Upper lobe of left lung (tissue), 6 donors: ENCODE data around the gene CLCN1. TPM values are rescaled to one million over a fixed set of nuclear protein-coding genes. Genes with fewer than 3 reads are reported as not detected.

Experiments used
- ATAC-seq, 2 donors: fragments of 200-7000 bp; cut with Tn5 transposase; one replicate each; pipeline ENCODE4 v1.9.1; 2022; ENCODE audit warnings: mild to moderate bottlenecking in 2 of 2, moderate library complexity in 2 of 2; ENCODE audit not compliant: low FRiP score in 2 of 2
- DNase-seq, 2 donors: peaks; one replicate each; pipeline ENCODE4 v3.0.0-alpha.2; 2019 to 2020
- H3K27ac ChIP-seq, 4 donors: fragments of 200-600 bp; sonication (generic); one replicate each; pipeline ENCODE4 v1.5.1; 2016 to 2019
- H3K27me3 ChIP-seq, 4 donors: fragments of 200-600 bp; sonication (generic); one replicate each; pipeline ENCODE4 v1.5.1; 2017 to 2019
- H3K36me3 ChIP-seq, 4 donors: fragments of 200-600 bp; sonication (generic); one replicate each; pipeline ENCODE4 v1.5.1; 2016 to 2019
- H3K4me1 ChIP-seq, 4 donors: fragments of 200-600 bp; sonication (generic); one replicate each; pipeline ENCODE4 v1.5.1; 2018 to 2019
- H3K4me3 ChIP-seq, 4 donors: fragments of 200-600 bp; sonication (generic); one replicate each; pipeline ENCODE4 v1.5.1; 2017 to 2019; ENCODE audit warnings: mild to moderate bottlenecking in 2 of 4, moderate library complexity in 1 of 4
- H3K9me3 ChIP-seq, 4 donors: fragments of 200-600 bp; sonication (generic); one replicate each; pipeline ENCODE4 v1.5.1; 2018 to 2019
- EP300 ChIP-seq, 4 donors: sonication (generic); formaldehyde crosslinking; IDR thresholded peaks; one replicate each; pipeline ENCODE4 v1.5.1; 2017; ENCODE audit warnings: antibody characterized with exemption in 4 of 4, control low read depth in 2 of 4
- POLR2A ChIP-seq, 4 donors: fragments of 450-650 bp; IDR thresholded peaks; one replicate each; pipeline ENCODE4 v1.5.1; 2016 to 2017; ENCODE audit warnings: antibody characterized with exemption in 4 of 4, mild to moderate bottlenecking in 2 of 4
- POLR2AphosphoS5 ChIP-seq, 2 donors: sonication (generic); formaldehyde crosslinking; IDR thresholded peaks; one replicate each; pipeline ENCODE4 v1.5.1; 2017; ENCODE audit warnings: antibody characterized with exemption in 2 of 2
- WGBS, 2 donors: methylation state at CpG; one replicate each; pipeline ENCODE4 v1.1.5; 2017 to 2018; 5-methylcytosine and 5-hydroxymethylcytosine counted together
- total RNA-seq, 6 donors: library from RNA; depleted of rRNA in 4 of 6; stranded (reverse); fragments of >200 nt in 4 of 6; gene quantifications; one replicate each; pipeline versions ENCODE4 v1.1.0 to v1.2.1, GENCODE V29; 2016 to 2021
- TF ChIP-seq, protein P1 (sequence below), 6 experiments: fragments of 450-650 bp in 4 of 6; fragments of 200-600 bp in 2 of 6; sonication (generic) in 2 of 6; IDR thresholded peaks; one replicate each; pipeline ENCODE4 v1.5.1; 2016 to 2019; ENCODE audit warnings: antibody characterized with exemption in 6 of 6
- donor health status: DM: no; HTN: no; CAD: no; lungs with moderate emphysema.
- donor health status: DM: no; HTN: yes; CAD: no; lungs with severe emphysema.

CLCN1 gene
- total RNA-seq: under 1 TPM in 1 of 6 donors, not detected in 5; 0.10 TPM

DNA sequence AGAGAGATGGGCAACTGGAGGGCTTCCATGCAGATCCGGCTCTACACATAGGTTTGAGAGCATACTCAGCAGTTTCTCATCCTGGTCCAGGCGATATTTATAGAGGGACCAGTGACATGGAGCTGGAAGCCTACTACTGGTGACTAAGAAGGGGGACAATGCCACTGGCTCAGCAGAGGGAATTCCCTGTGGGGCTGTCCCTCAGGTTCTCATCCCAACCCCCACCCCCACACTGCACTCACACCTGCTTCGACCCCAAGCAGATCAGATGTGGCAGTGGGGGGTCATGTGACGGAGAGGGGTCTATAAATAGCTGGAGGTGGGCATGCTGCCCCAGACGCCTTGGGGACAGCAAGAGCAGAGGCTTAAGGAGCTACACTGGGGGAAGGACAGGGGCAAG lies at the start of gene CLCN1:
Gene CLCN1 (plus strand): TSS at position 336 of the 400 bp plus-strand sequence. CDS start 102 bp downstream, outside the sequence.
- WGBS, 2 donors: 89 to 95% methylated on average over 4 to 5 of the region's 5 CpGs
- TF ChIP-seq POLR2A (IDR thresholded peaks at IDR 0.05) (no peak), POLR2AphosphoS5 (IDR thresholded peaks at IDR 0.05) (no peak), EP300 (IDR thresholded peaks at IDR 0.05) (no peak)
- TF ChIP-seq, protein P1, sequence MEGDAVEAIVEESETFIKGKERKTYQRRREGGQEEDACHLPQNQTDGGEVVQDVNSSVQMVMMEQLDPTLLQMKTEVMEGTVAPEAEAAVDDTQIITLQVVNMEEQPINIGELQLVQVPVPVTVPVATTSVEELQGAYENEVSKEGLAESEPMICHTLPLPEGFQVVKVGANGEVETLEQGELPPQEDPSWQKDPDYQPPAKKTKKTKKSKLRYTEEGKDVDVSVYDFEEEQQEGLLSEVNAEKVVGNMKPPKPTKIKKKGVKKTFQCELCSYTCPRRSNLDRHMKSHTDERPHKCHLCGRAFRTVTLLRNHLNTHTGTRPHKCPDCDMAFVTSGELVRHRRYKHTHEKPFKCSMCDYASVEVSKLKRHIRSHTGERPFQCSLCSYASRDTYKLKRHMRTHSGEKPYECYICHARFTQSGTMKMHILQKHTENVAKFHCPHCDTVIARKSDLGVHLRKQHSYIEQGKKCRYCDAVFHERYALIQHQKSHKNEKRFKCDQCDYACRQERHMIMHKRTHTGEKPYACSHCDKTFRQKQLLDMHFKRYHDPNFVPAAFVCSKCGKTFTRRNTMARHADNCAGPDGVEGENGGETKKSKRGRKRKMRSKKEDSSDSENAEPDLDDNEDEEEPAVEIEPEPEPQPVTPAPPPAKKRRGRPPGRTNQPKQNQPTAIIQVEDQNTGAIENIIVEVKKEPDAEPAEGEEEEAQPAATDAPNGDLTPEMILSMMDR (IDR thresholded peaks at IDR 0.05): no peak
- ATAC-seq: no peak

DNA sequence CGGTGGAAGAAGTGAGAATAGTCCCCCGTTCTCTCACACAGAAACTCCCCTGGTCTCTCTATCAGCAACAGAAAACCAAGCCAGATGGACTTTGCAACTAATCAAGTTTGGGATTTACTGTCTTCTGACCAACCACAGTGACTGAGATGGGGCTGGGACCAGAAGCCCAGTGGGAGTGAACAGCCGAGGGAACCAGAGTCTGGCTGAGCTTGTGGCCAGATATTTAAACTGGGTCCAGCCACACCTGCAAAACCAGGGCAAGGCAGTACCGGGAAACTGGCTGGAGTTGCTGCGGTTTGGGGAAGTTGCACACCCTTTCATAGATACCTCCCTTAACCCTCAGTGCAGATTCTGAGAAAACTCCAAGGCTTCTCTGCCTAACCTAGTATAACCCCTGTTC lies 46.7 kb upstream of the CLCN1 start:
- DNase-seq (no peak), ATAC-seq (no peak)
- H3K4me3 ChIP-seq: no peak overlapping the region
- H3K4me1 ChIP-seq: peaks cover 8 to 12% (median 10%) of the 10 kb centered on the region in 4 donors
- 86 to 87% methylated on average over 5 of the region's 5 CpGs for WGBS, 2 donors
- no peak overlapping the region for H3K27ac ChIP-seq
- TF ChIP-seq POLR2A (IDR thresholded peaks at IDR 0.05) (no peak), POLR2AphosphoS5 (IDR thresholded peaks at IDR 0.05) (no peak), EP300 (IDR thresholded peaks at IDR 0.05) (no peak)
- TF ChIP-seq, protein P1 (IDR thresholded peaks at IDR 0.05): no peak
- peaks cover 14 to 43% (median 26%) of the 10 kb centered on the region in 4 donors for H3K36me3 ChIP-seq
- H3K9me3 ChIP-seq: no peaks in the 10 kb centered on the region
- no peaks in the 10 kb centered on the region for H3K27me3 ChIP-seq

More for the DNA sequence above, at the start of gene CLCN1:
- Histone ChIP-seq H3K4me3 (no peak within 1 kb of the TSS), H3K36me3 (no peaks in the 10 kb centered on the region), H3K9me3 (no peaks in the 10 kb centered on the region), H3K27me3 (no peaks in the 10 kb centered on the region), H3K4me1 (no peaks in the 10 kb centered on the region), H3K27ac (no peak within 1 kb of the TSS)
- no peak for DNase-seq

DNA sequence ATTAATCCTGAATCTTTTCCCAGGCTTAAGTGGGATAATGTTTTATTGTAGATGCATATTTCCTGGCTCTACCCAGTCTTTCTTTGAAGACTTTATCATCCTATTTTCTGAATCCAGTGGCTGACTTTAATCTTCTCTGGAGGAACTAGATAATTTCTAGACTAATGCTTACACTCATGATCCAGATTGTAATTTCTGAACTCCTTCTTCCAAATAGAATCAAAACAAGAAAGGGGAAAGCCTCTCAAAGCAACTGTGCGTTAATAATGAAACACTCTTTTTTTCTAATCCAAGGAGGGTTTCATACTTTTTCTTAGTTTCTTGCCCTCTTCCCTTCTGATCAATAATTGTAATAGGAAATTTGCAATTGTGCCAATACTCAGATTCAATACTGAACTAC lies 44.7 kb upstream of the CLCN1 start:
- no peak overlapping the region for H3K27ac ChIP-seq
- ATAC-seq (no peak), DNase-seq (no peak)
- WGBS, 2 donors: 83 to 90% methylated on average over 1 of the region's 1 CpG
- H3K4me1 ChIP-seq: no peaks in the 10 kb centered on the region
- H3K9me3 ChIP-seq: no peaks in the 10 kb centered on the region
- peaks cover 14 to 43% (median 26%) of the 10 kb centered on the region in 4 donors for H3K36me3 ChIP-seq
- TF ChIP-seq EP300 (IDR thresholded peaks at IDR 0.05) (no peak), POLR2AphosphoS5 (IDR thresholded peaks at IDR 0.05) (no peak), POLR2A (IDR thresholded peaks at IDR 0.05) (no peak)
- TF ChIP-seq, protein P1 (IDR thresholded peaks at IDR 0.05): no peak
- no peak overlapping the region for H3K4me3 ChIP-seq
- H3K27me3 ChIP-seq: no peaks in the 10 kb centered on the region

DNA sequence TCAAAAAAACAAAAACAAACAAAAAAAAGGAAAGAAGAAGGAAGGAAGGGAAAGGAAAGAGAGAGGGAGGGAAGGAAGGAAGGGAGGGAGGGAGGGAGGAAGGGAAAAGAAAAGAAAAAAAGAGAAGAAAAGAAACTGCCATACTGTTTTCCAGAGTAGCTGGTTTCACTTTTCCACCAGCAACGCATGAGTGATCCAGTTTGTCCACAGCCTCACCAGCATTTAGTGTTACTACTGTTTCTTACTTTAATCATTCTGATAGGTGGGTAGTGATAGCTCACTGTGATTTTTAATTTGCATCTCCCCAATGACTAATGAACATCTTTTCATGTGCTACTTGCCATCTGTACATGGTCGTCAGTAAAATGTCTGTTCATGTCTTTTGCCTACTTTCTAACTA lies 43.0 kb upstream of the CLCN1 start:
- H3K9me3 ChIP-seq: no peaks in the 10 kb centered on the region
- H3K36me3 ChIP-seq: peaks cover 4 to 30% (median 19%) of the 10 kb centered on the region in 4 donors
- no peak for ATAC-seq
- H3K27me3 ChIP-seq: no peaks in the 10 kb centered on the region
- no peak for DNase-seq
- TF ChIP-seq POLR2AphosphoS5 (IDR thresholded peaks at IDR 0.05) (no peak), POLR2A (IDR thresholded peaks at IDR 0.05) (no peak), EP300 (IDR thresholded peaks at IDR 0.05) (no peak)
- TF ChIP-seq, protein P1 (IDR thresholded peaks at IDR 0.05): no peak
- no peak overlapping the region for H3K27ac ChIP-seq
- WGBS, 2 donors: 91 to 94% methylated on average over 2 of the region's 2 CpGs
- H3K4me1 ChIP-seq: no peaks in the 10 kb centered on the region
- no peak overlapping the region for H3K4me3 ChIP-seq
